Adrenal gland (tissue), 19 donors: ENCODE data around the gene RASL10A. TPM values are rescaled to one million over a fixed set of nuclear protein-coding genes. Genes with fewer than 3 reads are reported as not detected.
"Not testable (repeated sequence)": the region's sequence is repeated elsewhere in the genome, so short reads cannot be mapped to it uniquely, and the experiment has no call there.

ENCODE experiments used
- DNase-seq, 7 donors: peaks; one replicate each; pipeline ENCODE4 v3.0.0-alpha.2; 2019 to 2020
- H3K27ac ChIP-seq, 5 donors: fragments of 200-600 bp; sonication (generic) in 4 of 5; 1 replicate in 3 of 5; 2 replicates in 2 of 5; pipeline versions ENCODE4 v1.5.1 to v1.8.0; 2016 to 2020; ENCODE audit warnings: mild to moderate bottlenecking in 1 of 5
- H3K27me3 ChIP-seq: fragments of 200-600 bp; 2 replicates; pipeline ENCODE4 v1.8.0; 2021
- H3K36me3 ChIP-seq, 2 donors: fragments of 200-600 bp; replicated peaks in 1 of 2; 1 replicate in 1 of 2; 2 replicates in 1 of 2; pipeline versions ENCODE4 v1.5.1 to v1.8.0; 2018 to 2022
- H3K4me1 ChIP-seq, 2 donors: fragments of 200-600 bp; replicated peaks in 1 of 2; 1 replicate in 1 of 2; 2 replicates in 1 of 2; pipeline versions ENCODE4 v1.5.1 to v1.8.0; 2018 to 2021
- H3K4me3 ChIP-seq, 4 donors: fragments of 200-600 bp; sonication (generic) in 3 of 4; one replicate each; pipeline ENCODE4 v1.5.1; 2016 to 2018
- H3K9me3 ChIP-seq, 3 donors: fragments of 200-600 bp; sonication (generic) in 1 of 3; replicated peaks in 1 of 3; 1 replicate in 2 of 3; 2 replicates in 1 of 3; pipeline versions ENCODE4 v1.5.1 to v1.8.0; 2016 to 2021
- CTCF ChIP-seq, 6 experiments: fragments of 450-650 bp in 4 of 6; fragments of 200-600 bp in 2 of 6; sonication (generic) in 1 of 6; IDR thresholded peaks; 1 replicate in 5 of 6; 2 replicates in 1 of 6; pipeline versions ENCODE4 v1.5.1 to v1.8.0; 2016 to 2021; ENCODE audit warnings: antibody characterized with exemption in 6 of 6, mild to moderate bottlenecking in 2 of 6, moderate library complexity in 1 of 6
- POLR2A ChIP-seq, 2 donors: fragments of 450-650 bp; IDR thresholded peaks; one replicate each; pipeline ENCODE4 v1.6.1; 2017; ENCODE audit warnings: antibody characterized with exemption in 2 of 2, mild to moderate bottlenecking in 2 of 2, moderate library complexity in 1 of 2
- WGBS, 4 donors: extraction: QIAGEN DNeasy Blood & Tissue Kit in 2 of 4; methylation state at CpG; one replicate each; pipeline versions ENCODE4 v1.1.5 to v1.1.7; 2013 to 2017; 5-methylcytosine and 5-hydroxymethylcytosine counted together
- intact Hi-C, 2 donors: fragments of 100-400 bp; cut with DNase I; formaldehyde crosslinking; loops; one replicate each; pipeline versions ENCODE4 v1.14.1 to v1.15.0; 2022 to 2023
- long read RNA-seq, 10 donors: library from polyadenylated mRNA in 3 of 10; unstranded in 2 of 10; stranded (forward) in 1 of 10; transcript quantifications; one replicate each; pipeline ENCODE4 v2.0.0 and lab custom pipeline, GENCODE V29; 2021 to 2026
- polyA plus RNA-seq, 3 donors: library from polyadenylated mRNA; stranded (reverse); fragments of 200-250 nt in 2 of 3; fragments of 350-450 nt in 1 of 3; fragmentation: Illumina TruSeq in 1 of 3; extraction: RNeasy Lipid Tissue Mini Kit (QIAGEN cat#74804) in 1 of 3; gene quantifications; one replicate each; pipeline ENCODE4 v1.2.3, GENCODE V29; 2013 to 2014
- total RNA-seq, 9 donors: library from RNA; depleted of rRNA in 4 of 9; stranded (reverse); fragments of >200 nt in 4 of 9; fragments of 120-200 nt in 1 of 9; fragmentation: NEBNext Ultra II Directional in 1 of 9; extraction: Animal tissue kit (Norgen Biotek cat#: 25700) in 1 of 9; gene quantifications; one replicate each; pipeline versions ENCODE4 v1.1.0 to v1.2.4, GENCODE V29; 2013 to 2023
- donor health status: healthy with polysubstance abuse.
- donor health status: Bipolar disorder and iron deficiency.
- donor health status: DM: yes; HTN: yes; CAD: no.
- donor health status: DM: no; HTN: no; CAD: no.
- donor health status: DM: no; HTN: no; CAD: no.
- donor health status: DM: yes; HTN: yes; CAD: no.

RASL10A gene
- 1 to 10 TPM in 7 of 9 donors, under 1 TPM in 2; 0.33 to 3.7 (median 1.5) TPM for total RNA-seq
- 10 to 100 TPM in 1 of 3 donors, 1 to 10 TPM in 1, under 1 TPM in 1; 0.51 to 14.4 (median 9.1) TPM for polyA plus RNA-seq
- long read RNA-seq, donor 1: 0 reads
- long read RNA-seq, donor 2, partial matches to known transcripts: 0 of 1 reads
- long read RNA-seq, donor 2, other reads (novel, unspliced or antisense): 0 of 1 reads
- long read RNA-seq, donor 3: 0 reads
- long read RNA-seq, donor 4: 0 reads
- long read RNA-seq, donor 5: 0 reads
- long read RNA-seq, donor 6: 0 reads
- long read RNA-seq, donor 7: 0 reads
- long read RNA-seq, donor 8: 0 reads
- long read RNA-seq, donor 9: 0 reads
- long read RNA-seq, donor 10: 0 reads

GRCh38 chr22:29315286-29316140 lies at the start of gene RASL10A:
Gene RASL10A, minus strand, starts transcription at chr22:29315697. Its CDS starts 451 bp downstream, at chr22:29315246.
- no peak for DNase-seq
- Histone ChIP-seq H3K27me3 (peaks cover 22% of the 10 kb centered on the region), H3K4me3 (peak within 1 kb of the TSS in 1 of 4 donors; percentile 38), H3K27ac (no peak within 1 kb of the TSS), H3K4me1 (peaks cover 30 to 45% of the 10 kb centered on the region in 2 donors), H3K36me3 (no peaks in the 10 kb centered on the region), H3K9me3 (no peaks in the 10 kb centered on the region)
- TF ChIP-seq CTCF (IDR thresholded peaks at IDR 0.05) (no peak), POLR2A (IDR thresholded peaks at IDR 0.05) (no peak)
- intact Hi-C loops: loop anchor here in 1 of 2 donors (5.0 kb wide), 1 partner anchor 37 kb away; no protein-coding TSS in a partner anchor
- WGBS, 4 donors: 2 to 47% (median 5%) methylated on average over 3 to 103 of the region's 103 CpGs

GRCh38 chr22:29359469-29359868 lies 44.0 kb upstream of the RASL10A start:
- Histone ChIP-seq H3K9me3 (no peaks in the 10 kb centered on the region), H3K4me3 (no peak overlapping the region), H3K27ac (no peak overlapping the region), H3K27me3 (no peaks in the 10 kb centered on the region), H3K4me1 (peaks cover 0 to 12% of the 10 kb centered on the region in 2 donors), H3K36me3 (peaks cover 0 to 52% of the 10 kb centered on the region in 2 donors)
- peak; percentile 65 to 87 (median 67) for DNase-seq
- intact Hi-C loops: no loop called here
- WGBS, 4 donors: 30 to 42% (median 31%) methylated on average over 6 to 9 of the region's 9 CpGs
- TF ChIP-seq CTCF (IDR thresholded peaks at IDR 0.05) (peak; percentile 48 to 75 (median 70)), POLR2A (IDR thresholded peaks at IDR 0.05) (no peak)

GRCh38 chr22:29357193-29357890 lies 41.8 kb upstream of the RASL10A start:
- H3K27me3 ChIP-seq, intact Hi-C loops, DNase-seq, H3K9me3 ChIP-seq, H3K4me1 ChIP-seq, H3K27ac ChIP-seq, H3K4me3 ChIP-seq: not testable (repeated sequence)
- peaks cover 0 to 73% of the 10 kb centered on the region in 2 donors for H3K36me3 ChIP-seq
- WGBS, 4 donors: 96 to 99% (median 97%) methylated on average over 11 to 12 of the region's 12 CpGs

- Histone ChIP-seq H3K4me3 (no peak overlapping the region), H3K4me1 (no peaks in the 10 kb centered on the region), H3K27me3 (no peaks in the 10 kb centered on the region), H3K27ac (no peak overlapping the region), H3K36me3 (peaks cover 0 to 98% of the 10 kb centered on the region in 2 donors), H3K9me3 (no peaks in the 10 kb centered on the region)
- 88 to 97% (median 92%) methylated on average over 7 to 8 of the region's 8 CpGs for WGBS, 4 donors
- intact Hi-C loops: loop anchor here in 1 of 2 donors (5.0 kb wide), 1 partner anchor 37 kb away; the partner anchor contains the start of gene RASL10A
- TF ChIP-seq POLR2A (IDR thresholded peaks at IDR 0.05) (no peak), CTCF (IDR thresholded peaks at IDR 0.05) (no peak)
- DNase-seq: no peak
These were observed 38.4 kb upstream of the RASL10A start for GRCh38 chr22:29353860-29354259.
